HG02588 (cell line): ENCODE measurements around the gene ELK4.
"Not testable (repeated sequence)": the region's sequence is repeated elsewhere in the genome, so short reads cannot be mapped to it uniquely, and the experiment has no call there.

Experiments
- ATAC-seq: cut with Tn5 transposase; IDR thresholded peaks from one replicate; pipeline ENCODE4 v1.9.1; 2021; ENCODE audit warnings: mild to moderate bottlenecking, moderate library complexity; ENCODE audit not compliant: unreplicated experiment

Gene ELK4

DNA sequence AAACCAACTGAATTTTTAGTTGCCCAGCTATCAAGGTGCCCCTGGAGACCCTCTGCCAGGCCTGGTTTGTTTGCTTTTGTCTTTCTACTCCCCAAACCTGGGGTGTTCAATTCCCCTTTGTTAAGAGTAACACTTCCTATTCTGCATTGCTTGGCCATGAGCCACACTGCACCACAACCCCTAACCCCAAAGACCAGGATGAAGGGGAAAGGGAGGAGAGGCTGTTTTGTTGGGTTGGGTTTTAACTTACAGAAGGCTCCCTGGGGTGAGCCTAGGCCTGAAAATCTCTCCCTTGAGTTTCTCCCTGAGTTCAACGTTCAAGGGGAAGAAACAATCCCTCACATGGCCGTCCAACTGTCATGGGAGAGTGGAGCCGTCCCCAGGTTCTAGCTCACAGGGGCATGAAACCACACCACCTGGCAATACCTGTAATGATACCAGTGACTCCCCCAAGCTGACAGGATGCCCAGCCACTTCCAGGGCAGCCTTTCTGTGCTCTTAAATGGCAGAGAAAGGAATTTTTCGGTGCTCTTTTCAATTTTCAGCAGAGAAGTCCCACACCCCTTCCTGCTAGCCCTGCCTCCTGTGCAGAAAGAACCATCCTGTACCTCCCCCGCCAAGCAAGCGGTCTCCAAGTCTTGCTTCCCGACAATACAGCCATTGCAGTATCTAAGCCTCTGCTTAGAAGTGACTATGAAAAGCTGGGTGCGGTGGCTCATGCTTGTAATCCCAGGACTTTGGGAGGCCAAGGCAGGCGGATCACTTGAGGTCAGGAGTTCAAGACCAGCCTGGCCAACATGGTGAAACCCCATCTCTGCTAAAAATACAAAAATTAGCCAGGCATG, 33.6 kb upstream of the ELK4 start:
- ATAC-seq, result no peak

DNA sequence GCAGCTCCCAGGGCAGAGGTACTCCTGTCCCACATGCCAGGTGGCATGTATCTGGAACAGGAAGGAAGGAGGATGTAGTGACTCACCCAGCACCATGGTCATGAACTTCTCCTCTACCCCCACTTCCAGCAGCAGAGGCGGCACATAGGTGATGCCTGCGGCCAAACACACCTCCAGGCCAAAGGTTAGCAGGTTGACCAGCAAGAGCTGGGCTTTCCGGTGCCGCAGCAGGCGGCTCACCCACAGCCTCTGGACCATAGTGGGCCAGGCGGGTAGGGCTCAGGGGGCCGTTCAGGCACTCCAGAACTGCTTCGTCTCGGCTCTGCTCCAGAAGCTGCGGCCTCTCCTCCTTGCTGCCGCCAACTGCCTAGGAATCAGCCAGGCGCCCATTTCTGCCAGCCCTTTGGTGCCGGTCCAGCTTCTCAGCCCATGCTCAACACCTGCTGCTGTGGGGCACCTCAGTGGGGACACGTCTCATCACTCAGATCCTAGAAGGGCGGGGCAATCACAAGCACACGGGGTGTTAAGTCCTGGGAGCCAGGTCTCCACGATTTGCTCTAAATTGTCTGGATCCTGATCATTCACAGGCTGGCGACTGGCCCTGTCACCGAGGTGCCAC, 32.7 kb upstream of the ELK4 start:
- no peak for ATAC-seq

DNA sequence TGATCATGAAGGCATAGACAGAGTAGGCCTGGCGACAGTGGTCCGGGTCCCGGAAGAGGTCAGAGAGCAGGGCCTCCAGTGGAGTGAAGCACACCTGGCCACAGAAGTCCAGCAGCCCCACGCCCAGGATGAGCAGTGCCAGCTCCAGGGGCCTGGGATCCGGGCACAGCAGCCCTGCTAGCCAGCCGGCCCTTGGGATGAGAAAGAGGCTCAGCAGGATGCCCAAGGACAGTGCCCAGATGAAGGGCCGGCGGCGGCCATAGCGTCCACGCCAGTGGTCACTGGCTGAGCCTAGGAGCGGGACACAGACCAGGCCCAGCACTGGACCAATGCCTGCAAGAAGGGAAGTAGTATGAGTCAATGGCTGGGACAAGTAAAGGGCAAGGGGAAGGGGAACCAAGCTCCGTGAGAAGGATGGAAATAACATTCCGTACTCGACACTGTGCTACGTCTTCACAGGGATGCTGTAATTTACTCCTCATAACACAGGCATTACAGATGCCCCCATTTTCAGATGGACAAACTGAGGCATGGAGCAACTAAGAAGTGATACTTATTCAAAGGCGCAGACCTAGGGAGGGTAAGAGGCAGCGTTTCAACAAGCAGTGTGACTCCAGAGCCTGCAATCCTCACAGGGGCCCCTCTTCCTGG, 31.6 kb upstream of the ELK4 start:
- ATAC-seq, result no peak

DNA sequence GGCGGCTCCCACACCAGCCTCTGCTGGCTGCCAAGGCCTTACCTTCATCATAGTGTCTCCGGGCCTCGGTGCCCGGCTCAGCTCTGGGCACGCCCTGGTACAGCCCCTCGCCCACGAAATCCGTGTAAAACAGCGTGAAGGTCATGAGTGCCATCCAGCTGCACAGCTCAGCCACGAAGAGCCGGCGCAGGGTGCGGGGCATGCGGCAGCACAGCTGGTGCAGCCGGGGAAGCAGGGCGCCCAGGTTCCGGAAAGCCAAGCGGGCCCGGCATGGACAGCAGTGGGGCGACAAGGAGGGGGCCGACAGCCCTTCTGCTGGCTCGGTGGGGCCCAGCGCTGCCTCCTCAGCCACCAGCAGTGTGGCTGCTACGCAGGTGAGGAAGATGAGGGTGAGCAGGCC, 31.0 kb upstream of the ELK4 start:
- ATAC-seq, result no peak

DNA sequence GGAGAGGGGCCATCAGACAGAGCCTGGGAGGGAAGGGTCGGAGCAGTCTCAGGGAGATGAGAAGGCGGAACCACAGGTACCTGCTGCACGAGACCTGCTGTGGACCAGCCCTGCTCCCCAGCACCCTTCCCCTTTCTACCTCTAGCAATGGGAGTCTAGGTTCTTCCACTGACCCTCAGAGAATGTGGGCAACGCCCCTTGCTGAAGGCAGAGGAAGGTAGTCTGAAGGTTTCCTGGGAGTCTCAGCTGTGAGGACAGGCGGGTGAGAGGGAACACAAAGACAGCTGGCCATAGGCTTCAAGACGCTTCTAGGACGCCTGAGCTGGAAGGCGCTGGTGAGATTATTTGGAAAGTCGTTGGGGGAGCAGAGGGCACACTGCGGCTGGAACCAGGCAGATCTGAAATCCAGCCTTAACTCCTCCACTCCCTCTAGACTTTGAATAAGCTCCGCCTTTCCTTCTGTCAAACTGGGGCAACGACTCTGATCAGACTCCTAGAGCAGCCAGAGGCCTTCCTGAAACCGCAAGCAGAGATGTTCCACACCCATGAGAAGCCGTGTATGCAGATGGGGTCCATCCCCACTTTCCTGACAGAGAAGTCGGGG, 30.4 kb upstream of the ELK4 start:
- ATAC-seq, result no peak

DNA sequence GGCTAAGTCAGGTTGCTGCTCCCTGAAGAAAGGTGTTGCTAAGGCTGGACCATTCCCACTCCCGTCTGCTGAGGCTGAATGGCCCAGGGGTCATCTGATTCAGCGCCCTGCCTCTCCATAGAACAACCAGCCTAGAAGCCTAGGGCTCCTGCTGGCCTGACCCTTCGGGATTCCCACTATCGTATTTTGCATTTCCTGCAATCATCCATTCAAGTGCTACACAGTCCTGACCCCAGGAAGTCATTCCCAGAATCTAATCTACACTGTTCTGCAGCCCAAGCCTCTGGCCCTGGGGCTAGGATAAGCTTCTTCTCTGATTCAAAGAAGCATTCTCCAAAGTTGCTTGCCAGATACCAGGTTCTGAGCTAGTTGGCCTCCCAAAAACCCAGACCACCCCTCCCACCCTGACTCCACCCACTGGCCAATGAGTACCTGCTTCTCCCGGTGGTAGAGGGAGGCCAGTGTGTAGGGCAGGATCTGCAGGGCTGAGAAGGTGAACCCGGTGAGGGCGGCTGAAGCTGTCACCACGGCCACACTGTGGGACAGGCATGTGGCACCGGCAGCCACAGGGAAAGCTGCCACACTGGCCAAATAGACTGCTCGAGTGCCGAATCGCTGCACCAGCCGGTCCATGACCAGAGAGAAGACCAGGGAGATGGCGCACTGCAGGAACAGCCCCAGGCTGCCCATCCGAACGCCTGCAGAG, 29.8 kb upstream of the ELK4 start:
- no peak for ATAC-seq

DNA sequence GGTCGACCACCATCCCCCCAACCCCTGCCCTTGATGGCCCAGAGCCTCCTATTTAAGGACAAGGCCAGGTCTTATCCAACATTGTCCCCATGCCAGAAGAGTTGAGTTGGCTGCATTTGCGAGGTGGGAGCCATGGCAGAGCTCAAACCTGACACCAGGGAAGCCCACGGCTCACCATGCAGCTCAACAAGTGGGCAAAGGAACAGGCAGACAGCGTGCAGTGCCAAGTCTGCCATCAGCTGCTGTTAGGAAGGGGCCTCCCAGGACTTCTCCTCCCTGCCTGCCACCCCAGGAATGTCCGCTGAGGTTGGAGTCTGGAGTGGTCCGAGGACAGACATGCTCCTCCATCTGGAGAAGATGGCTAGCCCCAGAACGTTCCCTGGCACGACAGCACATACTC, 28.6 kb upstream of the ELK4 start:
- ATAC-seq, result no peak

DNA sequence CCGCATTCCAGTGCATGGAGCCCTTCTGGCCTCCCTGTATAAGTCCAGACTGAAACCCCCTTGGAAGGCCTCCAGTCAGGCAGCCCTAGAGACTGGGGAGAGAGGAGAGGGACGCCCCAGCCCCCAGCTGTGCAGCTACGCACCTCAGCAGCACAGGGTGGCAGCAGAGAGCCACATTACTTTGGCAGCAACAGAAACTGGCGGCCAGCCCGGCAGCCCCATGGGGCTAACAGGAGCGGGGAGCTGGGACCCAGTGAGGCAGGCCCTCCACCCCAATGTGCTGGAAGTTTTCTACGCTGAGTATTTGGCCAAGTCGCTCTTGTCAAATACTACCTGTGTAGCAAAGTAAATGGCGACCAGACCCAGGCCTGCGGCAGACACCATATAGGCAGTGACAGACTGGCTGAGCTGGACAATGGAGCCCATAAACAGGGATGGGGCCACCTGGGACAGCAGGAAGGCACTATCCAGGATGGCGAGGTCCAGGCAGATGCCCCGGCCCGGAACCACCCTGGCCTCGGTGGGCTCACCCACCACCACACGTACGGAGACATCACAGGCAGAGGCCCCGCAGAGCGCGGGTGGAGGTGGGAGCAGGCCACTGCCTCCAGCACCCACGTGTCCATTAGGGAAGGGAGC, 27.3 kb upstream of the ELK4 start:
- peak; percentile 80 for ATAC-seq

DNA sequence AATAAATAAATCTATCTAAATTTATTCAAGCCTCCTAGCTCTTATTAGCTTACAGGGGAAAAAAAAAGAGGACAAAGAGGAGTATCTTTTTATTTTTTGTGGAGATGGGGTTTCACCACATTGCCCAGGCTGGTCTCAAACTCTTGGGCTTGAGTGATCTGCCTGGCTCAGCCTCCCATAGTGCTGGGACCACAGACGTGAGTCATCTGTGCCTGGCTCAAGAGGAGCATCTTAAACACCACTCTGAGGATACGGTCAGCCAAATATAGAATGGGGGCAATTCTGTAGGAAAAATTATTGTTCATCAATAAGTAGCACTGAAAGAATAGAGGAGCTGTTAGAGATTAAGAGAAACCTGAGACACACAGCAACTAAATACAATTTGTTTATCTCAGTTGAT, 24.4 kb upstream of the ELK4 start:
- ATAC-seq, result no peak

DNA sequence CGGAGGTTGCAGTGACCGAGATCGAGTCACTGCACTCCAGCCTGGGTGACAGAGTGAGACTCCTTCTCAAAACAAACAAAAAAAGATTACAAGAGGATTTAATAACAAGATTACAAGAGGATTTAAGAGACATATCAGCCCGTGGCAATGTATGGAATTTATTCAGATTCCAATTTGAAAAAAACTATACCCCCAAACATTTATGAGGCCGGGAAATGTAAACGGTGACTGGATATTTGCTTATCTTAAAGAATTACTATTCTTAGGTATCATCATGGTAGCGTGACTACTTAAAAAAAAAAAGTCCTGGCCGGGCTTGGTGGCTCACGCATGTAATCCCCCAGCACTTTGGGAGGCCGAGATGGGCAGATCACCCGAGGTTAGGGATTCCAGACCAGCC, 21.2 kb upstream of the ELK4 start:
- no peak for ATAC-seq

DNA sequence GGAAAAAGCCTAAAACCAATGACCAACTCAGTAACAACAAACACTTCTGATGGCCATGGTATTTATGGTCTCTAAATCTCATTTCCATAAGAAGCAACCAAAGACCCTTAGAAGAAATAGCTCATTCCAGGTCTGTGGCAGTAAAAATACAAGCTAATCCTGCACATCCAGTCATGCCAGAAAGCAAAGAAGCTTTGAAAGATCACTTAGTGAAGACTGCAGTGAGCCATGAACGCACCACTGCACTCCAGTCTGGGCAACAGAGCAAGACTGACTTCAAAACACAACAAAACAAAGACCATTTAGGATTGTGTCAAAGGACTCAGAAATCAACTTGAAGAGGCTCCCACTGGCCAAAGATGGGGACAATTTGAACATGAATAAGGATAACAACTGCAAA, 18.4 kb upstream of the ELK4 start:
- no peak for ATAC-seq

DNA sequence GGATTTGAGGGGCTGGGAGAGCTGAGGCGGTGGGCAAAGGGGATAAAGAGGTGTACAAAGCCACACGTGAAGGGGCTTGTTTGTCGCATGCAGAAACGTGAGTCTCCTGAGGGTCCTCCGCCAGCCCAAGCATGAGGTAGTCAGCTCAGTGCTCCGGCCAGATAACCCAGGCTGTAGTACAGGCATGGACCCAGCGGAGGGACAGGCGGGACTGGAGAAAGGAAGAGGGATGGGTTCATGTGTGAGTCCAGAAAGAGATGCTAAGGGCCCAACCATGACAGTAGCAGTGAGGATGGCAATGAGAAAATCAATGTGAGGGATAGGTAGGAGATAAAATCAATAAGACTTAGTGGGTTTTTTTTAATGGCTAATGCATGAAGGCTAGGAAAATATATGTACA, 13.7 kb upstream of the ELK4 start:
- no peak for ATAC-seq

DNA sequence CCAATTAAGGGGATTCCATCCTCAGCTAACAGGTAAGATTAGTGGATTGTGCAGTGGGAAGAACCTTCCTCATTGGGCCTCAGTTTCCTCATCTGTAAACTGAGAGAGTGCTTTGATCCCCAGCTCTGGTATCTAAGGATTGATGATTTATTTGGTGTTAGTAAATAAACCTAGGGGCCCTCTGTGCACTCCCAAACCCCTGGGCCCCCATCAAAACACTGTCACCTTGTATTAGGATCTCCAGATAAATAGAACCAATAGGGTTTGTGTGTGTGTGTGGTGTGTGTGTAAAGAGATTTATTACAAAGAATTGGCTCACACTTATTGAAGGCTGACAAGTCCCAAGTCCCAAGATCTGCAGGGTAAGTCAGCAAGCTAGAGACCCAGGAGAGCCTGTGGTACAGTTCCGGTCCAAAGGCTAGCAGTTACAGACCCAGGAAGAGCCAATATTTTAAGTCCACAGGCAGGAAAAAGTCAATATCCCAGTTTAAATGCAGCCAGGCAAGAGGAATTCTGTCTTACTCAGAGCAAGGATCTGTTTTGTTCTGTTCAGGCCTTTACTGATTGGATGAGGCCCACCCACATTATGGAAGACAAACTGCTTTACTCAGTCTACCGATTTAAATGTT, 11.0 kb upstream of the ELK4 start:
- no peak for ATAC-seq

DNA sequence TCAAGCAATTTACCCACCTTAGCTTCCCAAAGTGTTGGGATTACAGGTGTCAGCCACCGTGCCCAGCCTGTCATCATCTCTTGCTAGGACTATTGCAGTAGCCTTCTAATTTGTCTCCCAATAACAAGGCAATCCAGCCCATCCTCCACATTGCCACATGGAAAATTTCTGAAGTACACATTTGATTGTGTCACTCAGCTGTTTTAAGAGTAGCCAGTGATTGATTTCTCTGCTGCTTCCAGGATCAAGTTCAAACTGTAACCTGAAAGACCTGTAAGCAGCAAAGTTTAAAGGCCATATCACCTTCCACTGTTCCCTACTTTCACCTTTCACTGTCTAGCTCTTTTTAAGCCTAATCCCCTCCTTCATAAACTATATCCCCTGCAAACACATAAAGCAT, 7.8 kb upstream of the ELK4 start:
- ATAC-seq, result no peak

DNA sequence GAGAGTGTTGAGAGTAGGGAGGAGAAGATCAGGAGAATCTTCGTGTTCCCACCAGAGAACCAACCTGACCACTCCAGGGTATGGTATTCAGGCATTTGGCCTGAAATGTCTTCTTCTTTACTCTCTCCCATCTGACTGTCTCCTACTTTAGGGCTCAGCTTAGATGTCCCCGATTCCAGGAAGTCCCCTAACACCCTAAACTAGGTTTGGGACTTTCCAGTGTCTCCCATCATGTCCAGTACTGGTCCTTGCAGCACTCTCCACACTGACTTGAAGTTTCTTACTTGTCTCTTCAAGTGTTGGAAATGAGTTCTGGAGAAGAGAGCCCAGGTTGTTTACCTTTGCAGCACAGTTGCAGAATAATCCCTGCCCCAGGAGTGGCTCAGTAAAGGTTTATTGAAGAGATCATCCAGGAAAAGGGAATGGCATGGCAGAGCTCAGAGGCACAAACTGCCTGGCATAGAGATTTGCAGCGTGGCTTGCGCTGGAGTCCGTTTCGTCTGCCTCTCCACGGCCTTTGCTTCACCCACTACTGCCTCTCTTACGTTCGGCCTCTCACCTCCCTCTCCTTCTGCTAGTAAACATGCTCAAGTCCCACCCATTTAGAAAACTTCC, 6.2 kb upstream of the ELK4 start:
- no peak for ATAC-seq

DNA sequence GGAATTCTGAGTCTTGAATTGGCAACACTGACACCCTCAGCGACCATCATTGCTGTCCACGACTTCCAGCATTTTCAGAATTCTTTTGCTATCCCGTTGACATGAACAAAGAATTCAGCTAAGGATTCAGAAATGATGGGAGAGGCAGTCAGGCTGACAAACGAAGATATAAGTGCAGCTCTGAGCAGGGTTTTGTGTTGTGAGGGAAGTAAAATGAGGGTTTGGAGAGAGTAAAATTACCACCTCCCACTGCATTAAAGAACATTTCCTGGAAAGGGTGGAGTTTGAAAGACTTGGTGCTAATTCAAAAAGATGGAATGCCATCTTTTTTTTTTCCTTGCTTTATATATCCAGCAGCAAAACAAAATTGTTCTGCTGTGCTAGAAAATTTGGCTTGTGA, 4.9 kb upstream of the ELK4 start:
- ATAC-seq, result no peak

DNA sequence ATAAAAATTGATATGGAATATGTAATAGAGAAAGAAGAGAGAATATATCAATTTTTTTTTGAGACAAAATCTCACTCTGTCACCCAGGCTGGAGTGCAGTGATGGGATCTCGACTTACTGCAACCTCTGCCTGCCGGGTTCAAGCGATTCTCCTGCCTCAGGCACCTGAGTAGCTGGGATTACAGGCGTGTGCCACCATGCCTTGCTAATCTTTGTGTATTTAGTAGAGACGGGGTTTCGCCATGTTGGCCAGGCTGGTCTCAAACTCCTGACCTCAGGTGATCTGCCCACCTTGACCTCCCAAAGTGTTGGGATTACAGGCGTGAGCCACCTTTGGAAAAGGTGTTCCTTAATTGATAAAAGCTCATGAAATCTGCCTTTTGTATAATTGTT, 4.3 kb upstream of the ELK4 start:
- ATAC-seq, result not testable (repeated sequence)

DNA sequence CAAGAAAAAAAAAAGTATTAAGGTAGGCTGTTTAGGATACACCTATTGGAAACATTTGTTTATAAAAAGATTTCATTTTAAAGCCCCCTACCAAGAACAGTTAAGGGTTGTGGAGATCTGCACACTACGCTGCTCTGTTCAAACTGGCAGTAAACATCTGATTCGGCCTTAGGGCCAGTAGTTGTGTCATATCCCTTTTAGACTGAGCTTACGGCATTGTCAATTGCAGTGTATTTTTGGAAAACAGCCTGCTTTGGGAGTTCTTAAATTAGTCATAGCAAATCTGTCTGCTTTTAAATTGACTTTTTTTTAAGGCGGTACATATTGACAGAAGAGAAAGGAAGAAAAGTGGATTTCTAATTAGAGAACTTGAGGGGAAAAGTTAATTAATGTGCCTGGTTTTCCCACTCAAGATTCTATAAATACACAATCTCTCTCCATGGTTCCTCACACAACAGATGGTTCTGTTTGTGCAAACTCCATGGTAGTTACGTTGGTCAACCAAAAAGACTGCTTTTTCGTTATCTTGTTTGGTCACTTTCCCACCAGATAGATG, 1.7 kb upstream of the ELK4 start:
- no peak for ATAC-seq

DNA sequence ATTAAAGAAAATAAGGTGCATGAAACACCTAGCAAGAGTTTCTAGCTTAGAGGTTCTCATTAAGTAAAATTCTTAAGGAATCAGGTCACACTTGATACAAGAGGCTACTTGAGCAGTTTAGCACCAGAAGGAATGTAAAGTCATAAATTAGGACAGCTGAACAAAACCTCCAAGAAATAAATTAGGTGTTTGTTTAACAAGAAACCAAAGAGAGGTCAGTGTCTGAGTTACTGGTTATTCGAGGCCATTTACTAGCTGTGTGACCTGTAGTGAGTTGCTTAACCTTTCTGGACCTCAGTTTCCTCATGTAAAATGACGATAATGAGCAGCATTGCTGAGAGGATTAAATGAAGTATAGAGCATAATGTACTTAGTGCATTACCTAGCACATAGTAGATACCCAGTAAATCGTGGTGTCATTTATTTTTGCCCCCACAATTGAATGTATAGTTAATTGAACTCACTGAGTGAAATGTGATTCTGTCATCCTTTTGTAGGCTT, 908 bp upstream of the ELK4 start:
- ATAC-seq, result no peak
